ENCODE data around the gene CLEC18A.
"Not testable (repeated sequence)": the region's sequence is repeated elsewhere in the genome, so short reads cannot be mapped to it uniquely, and the experiment has no call there.

Gene CLEC18A

GRCh38 chr16:69951672-69952031, 518 bp downstream of the CLEC18A start:
- not testable (repeated sequence) for DNase-seq (ENCODE audit: low spot score); FAIRE-seq

GRCh38 chr16:69952116-69952515, 982 bp downstream of the CLEC18A start:
- not testable (repeated sequence) for FAIRE-seq; DNase-seq (ENCODE audit: low spot score)

GRCh38 chr16:69952572-69953355, 1.6 kb downstream of the CLEC18A start:
- not testable (repeated sequence) for DNase-seq (ENCODE audit: low spot score); FAIRE-seq

DNA sequence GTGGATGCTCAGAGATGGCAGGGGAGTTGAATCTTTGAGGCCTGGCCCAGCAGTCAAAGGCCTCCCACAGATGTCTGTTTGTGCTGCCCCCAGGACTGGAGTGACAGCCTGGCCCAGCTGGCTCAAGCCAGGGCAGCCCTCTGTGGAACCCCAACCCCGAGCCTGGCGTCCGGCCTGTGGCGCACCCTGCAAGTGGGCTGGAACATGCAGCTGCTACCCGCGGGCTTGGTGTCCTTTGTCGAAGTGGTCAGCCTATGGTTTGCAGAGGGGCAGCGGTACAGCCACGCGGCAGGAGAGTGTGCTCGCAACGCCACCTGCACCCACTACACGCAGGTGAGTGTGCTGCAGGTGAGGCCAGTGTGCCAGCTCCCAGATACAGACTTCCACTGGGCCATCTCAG, 3.1 kb downstream of the CLEC18A start:
- FAIRE-seq; DNase-seq (ENCODE audit: low spot score): not testable (repeated sequence)

DNA sequence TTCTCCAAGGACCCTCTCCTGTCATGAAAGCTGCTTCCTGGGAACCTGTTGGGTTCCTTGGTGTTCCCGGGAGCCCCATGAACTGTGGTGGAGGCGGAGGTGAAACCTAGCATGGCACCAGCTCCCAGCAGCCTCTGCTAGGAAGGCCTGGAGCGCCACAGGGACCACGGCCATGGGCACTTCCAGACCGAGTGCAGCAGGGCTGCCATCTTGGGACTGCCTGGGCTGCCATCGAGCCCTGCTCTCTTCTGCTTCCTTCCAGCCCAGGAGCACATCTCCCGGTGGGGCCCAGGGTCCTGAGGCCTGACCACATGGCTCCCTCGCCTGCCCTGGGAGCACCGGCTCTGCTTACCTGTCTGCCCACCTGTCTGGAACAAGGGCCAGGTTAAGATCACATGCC, 12.2 kb downstream of the CLEC18A start:
- not testable (repeated sequence) for FAIRE-seq; DNase-seq (ENCODE audit: low spot score)

DNA sequence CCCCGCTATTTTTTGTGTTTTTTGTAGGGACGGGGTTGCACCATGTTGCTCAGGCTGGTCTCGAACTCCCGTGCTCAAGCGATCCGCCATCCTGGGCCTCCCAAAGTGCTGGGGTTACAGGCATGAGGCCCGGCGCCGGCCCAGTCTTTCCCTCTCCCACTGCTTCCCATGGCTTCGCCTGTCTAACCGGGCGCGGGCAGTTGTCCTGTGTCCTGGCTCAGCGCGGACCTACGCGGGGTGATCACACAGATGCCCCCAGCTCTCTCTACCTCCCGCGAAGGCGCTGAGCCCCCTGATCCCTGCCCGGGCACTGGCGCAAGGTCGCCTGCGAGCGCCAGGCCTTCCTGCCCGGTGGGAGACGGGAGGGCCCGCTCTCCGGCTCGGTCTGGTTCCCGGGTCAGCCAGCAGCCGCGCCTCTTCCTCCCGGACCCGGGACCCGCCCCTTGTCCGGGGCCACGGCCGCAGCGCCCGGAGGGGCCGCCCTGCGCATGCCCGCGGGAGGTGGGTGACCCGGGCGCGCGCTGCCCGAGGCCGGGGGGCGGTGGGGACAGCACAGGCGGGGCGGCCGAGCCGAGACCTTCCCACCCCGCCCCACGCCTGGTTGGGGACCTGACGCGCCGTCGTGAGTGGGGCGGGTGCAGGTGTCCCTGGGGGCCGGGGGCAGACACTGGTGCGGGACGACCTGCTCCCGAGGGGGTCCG, 14.0 kb downstream of the CLEC18A start:
- FAIRE-seq; DNase-seq (ENCODE audit: low spot score): not testable (repeated sequence)

DNA sequence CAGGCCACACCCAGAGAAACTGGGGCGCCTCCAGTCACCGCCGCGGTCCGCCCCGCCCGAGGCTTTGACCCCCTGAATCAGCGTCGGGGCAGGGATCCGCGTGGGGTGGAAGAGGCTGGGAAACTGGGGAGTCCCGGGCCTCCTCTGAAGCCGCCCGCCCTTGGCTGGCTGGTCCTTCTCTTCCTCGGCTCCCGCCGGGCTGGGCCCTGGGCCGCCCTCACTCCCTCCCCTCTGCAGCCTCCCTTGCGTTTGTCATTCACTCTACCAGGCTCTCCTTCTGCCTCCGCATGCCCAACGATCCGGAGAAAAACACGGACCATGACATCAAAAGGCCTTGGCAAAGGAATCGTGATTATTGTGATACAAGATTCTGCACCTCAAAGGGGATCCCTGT, 14.5 kb downstream of the CLEC18A start:
- FAIRE-seq; DNase-seq (ENCODE audit: low spot score): not testable (repeated sequence)

DNA sequence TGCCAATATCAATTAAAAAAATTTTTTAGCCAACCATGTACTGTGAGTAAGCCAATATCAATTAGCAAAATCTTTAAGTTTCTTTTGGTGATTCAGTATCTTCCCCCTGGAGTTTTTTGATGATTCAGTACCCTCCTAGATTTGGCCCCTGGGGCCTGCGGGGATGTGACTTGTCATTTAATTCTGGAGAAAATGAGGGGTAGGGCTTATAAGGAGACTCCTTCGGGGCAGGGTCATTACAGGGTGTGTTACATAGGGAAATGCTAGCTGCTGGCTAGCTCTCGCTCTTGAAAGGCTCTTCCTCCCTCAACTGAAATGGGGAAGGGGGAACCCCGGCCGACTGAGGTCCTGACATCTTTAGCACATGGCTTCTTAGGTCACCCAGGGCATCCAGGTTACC, 16.6 kb downstream of the CLEC18A start:
- FAIRE-seq = not testable (repeated sequence)

DNA sequence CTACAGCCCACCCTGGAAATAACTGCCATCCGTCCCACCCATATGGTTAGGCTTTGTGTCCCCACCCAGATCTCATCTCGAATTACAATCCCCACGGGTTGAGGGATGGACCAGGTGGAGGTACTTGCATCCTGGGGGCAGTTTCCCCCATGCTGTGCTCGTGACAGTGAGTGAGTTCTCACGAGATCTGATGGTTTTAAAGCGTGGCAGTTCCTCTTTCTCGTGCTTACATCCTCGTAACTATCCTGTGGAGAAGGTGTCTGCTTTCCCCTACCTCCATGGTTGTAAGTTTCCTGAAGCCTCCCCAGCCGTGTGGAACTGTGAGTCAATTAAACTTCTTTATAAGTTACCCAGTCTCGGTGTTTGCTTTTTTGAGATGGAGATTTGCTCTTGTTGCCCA, 17.0 kb downstream of the CLEC18A start:
- DNase-seq (ENCODE audit: low spot score); FAIRE-seq: not testable (repeated sequence)

More for the DNA sequence above, 16.6 kb downstream of the CLEC18A start:
- not testable (repeated sequence) for DNase-seq (ENCODE audit: low spot score)

DNA sequence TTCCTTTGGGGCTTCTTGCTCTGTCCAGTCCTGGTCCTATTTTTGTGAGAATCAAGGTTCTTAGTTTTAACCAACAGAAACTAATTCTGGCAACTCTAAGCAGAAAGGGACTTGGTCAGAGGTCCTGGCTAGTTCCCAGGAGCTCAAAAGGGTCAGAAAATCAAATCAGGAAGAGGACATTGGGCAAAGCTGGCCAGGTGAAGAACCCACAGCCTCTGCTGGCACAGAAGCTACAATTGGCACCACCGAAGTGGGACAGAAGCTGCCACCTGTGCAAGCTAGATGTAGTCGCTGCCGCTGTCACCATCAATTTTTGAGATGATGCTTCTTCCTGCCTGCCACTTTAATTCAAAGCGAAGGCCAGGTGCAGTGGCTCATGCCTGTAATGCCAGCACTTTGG, 18.5 kb downstream of the CLEC18A start:
- not testable (repeated sequence) for DNase-seq (ENCODE audit: low spot score); FAIRE-seq

GRCh38 chr16:69972120-69972519, 21.0 kb downstream of the CLEC18A start:
- not testable (repeated sequence) for DNase-seq (ENCODE audit: low spot score); FAIRE-seq

DNA sequence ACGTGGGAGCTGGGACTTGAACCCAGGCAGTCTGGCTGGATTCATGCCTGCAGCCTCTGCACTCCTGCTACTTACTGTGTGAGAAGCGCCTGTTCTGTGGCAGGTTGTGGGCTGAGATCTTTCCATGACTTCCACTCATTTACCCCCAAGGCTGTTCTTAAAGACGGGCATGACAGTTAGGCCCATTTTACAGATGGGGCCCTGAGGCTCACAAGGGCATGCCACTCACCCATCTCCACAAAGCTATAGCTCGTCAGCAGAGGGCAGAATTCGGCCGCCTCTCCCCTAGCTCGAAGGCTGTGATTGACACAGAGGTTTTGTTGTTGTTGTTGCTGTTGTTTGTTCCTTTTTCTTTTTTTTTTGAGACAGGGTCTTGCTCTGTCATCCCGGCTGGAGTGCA, 21.8 kb downstream of the CLEC18A start:
- not testable (repeated sequence) for FAIRE-seq; DNase-seq (ENCODE audit: low spot score)

DNA sequence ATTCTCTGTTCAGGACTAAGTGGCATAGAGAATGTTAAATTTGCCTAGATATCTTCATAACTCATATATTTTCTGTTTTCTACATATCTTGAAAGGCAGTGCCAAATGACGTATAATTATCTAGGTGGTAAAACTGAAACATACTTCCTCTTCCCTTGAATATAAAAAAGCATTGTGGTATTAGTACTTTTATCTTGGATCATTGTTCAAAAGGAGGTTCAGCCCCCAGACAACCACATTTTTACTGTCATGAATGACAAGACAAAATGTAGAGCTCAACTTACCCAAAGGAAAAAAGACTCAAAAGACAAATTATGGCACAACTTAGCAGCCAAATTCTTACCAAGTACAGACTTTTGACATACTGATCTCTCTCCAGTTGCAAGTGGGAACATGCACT, 34.1 kb downstream of the CLEC18A start:
- not testable (repeated sequence) for FAIRE-seq; DNase-seq (ENCODE audit: low spot score)

DNA sequence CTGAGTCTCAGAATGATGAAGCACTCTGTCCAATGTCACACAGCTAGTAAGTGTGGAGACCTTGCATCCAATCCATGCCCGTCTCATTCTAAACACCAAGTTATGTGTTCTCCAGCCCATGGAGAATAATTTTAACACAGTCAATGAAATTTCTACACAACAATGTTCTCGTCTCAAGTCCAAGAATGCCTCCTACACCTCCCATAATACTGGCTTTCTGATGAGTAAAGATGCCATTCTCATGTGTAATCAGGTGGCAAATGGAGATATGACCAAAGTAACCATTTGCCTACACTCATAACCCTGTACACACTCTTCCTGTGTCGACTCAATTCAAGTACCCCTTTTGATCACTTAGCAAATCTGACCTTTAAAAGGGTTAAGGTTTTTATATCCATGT, 46.8 kb downstream of the CLEC18A start:
- DNase-seq (ENCODE audit: low spot score) = peak; percentile 3
- not testable (repeated sequence) for FAIRE-seq

- not testable (repeated sequence) for FAIRE-seq; DNase-seq (ENCODE audit: low spot score)
Measured at GRCh38 chr16:69999801-70000200, 48.7 kb downstream of the CLEC18A start.

DNA sequence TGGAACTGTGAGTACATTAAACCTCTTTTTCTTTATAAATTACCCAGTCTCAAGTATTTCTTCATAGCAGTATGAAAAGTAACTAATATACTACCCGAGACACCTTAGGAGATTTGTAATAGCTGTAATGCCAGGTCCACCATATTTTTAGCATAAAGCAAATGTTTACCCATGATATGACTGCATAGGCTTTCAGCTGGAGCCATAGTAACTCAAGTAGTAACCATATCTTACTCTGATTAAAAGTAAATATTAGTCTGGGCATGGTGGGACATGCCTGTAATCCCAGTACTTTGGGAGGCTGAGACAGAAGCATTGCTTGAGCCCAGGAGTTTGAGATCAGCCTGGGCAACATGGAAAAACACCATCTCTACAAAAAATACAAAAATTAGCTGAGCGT, 52.4 kb downstream of the CLEC18A start:
- not testable (repeated sequence) for FAIRE-seq; DNase-seq (ENCODE audit: low spot score)

GRCh38 chr16:70008604-70009003, 57.5 kb downstream of the CLEC18A start:
- FAIRE-seq; DNase-seq (ENCODE audit: low spot score): not testable (repeated sequence)

- not testable (repeated sequence) for FAIRE-seq; DNase-seq (ENCODE audit: low spot score)
Measured at GRCh38 chr16:70010615-70011014, 59.5 kb downstream of the CLEC18A start.

GRCh38 chr16:70011120-70011519, 60.0 kb downstream of the CLEC18A start:
- DNase-seq (ENCODE audit: low spot score); FAIRE-seq: not testable (repeated sequence)

DNA sequence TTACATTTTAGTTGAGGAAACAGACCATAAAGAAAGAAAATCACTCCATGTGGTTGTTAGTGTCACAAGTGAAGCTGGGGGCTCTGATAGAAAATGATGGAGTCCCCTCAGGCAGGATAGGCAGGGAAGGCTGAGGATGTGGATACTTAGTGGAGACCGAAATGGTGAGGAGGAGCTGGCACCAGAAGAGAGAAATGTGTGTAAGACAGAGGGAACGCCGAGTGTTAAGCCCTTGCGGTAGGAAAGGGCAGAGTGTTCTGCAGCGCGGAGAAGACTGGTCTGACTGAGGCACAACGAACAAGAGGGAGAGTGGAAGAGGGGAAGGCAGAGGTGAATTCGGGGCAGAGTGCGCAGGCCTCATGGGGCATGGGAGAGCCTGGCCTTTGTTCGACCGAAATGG, 61.2 kb downstream of the CLEC18A start:
- not testable (repeated sequence) for DNase-seq (ENCODE audit: low spot score); FAIRE-seq

GRCh38 chr16:70012951-70013350, 61.8 kb downstream of the CLEC18A start:
- FAIRE-seq = not testable (repeated sequence)

More at GRCh38 chr16:70012951-70013350, 61.8 kb downstream of the CLEC18A start:
- not testable (repeated sequence) for DNase-seq (ENCODE audit: low spot score)
